Sigmoid colon (tissue), 4 donors: Measurements from ENCODE around the gene DUOX2.

Experiments used
- EP300 ChIP-seq, 4 donors: sonication (generic); formaldehyde crosslinking; IDR thresholded peaks; one replicate each; pipeline ENCODE4 v1.6.1; 2017; ENCODE audit warnings: antibody characterized with exemption in 4 of 4
- POLR2A ChIP-seq, 2 donors: fragments of 450-650 bp; IDR thresholded peaks; one replicate each; pipeline ENCODE4 v1.6.1; 2016; ENCODE audit warnings: antibody characterized with exemption in 2 of 2, mild to moderate bottlenecking in 2 of 2, moderate library complexity in 2 of 2
- POLR2AphosphoS5 ChIP-seq, 4 donors: sonication (generic); formaldehyde crosslinking; IDR thresholded peaks; one replicate each; pipeline ENCODE4 v1.6.1; 2017; ENCODE audit warnings: antibody characterized with exemption in 4 of 4

GRCh38 chr15:45112143-45112590 lies 1.8 kb downstream of the DUOX2 start:
- TF ChIP-seq POLR2AphosphoS5 (IDR thresholded peaks at IDR 0.05) (no peak), POLR2A (IDR thresholded peaks at IDR 0.05) (no peak), EP300 (IDR thresholded peaks at IDR 0.05) (no peak)
